K562 treated with DMSO at 1 percent for 12 hours (cell line): ENCODE measurements around the gene LPCAT1. TPM values are rescaled to one million over a fixed set of nuclear protein-coding genes. Genes with fewer than 3 reads are reported as not detected.

ENCODE experiments used
- total RNA-seq: library from RNA; unstranded; fragments of 300-600 nt; gene quantifications from 2 replicates; pipeline ENCODE4 v1.2.3, GENCODE V29; 2022; ENCODE audit not compliant: insufficient read depth

The LPCAT1 gene
- total RNA-seq: 9.1 and 24.7 TPM in 2 replicates

DNA sequence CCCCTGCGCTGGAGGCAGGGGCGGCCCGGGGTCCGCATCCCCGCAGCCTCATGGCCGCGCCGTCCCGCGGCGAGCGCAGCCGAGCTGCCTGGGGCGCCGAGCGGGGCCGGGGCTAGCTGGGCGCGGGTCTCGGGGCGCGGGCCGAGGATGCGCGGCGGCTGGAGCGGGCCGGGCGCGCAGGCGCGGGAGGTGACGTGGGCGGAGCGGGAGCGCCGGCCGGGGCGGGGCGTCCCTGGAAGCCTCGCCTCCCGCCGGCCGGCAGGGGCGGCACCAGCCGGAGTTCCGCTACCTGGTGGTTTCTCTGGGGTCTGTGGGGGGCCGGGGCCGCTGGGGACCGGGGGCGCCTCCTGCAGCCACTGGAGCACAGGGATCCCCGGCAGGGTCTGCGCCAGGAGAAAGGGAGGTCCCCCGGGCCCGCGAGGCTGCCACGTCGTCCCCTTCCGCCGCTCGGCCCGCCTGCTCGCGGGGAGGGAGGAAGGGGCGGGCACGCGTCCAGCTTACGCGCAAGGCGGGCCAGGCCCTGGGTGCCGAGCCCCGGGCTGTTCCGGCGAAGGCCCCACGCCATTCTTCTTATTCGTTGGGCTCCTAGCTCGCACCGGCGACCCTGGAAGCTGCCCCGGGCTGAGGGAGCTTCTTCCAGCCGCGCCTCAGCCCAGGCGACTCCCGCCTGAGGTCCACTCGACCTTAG lies at the start of gene LPCAT1:
Gene LPCAT1, minus strand, starts transcription at position 168 of the 688 bp plus-strand sequence. Its CDS starts 116 bp downstream, at position 52.

GRCh38 chr5:1445313-1445688 lies 78.5 kb downstream of the LPCAT1 start, which contains the start of gene SLC6A3:
Gene SLC6A3 (minus strand): TSS chr5:1445440. CDS start chr5:1443197, 2,243 bp downstream.

Other genes with a start within 250 kb of the LPCAT1 start
- not detected in 2 replicates for gene TERT, start 228.9 kb downstream of the LPCAT1 start, total RNA-seq
- 97.9 and 142 TPM in 2 replicates for gene CLPTM1L, start 178.9 kb downstream of the LPCAT1 start, total RNA-seq
- gene SLC6A3, start 78.5 kb downstream of the LPCAT1 start, total RNA-seq: not detected in 2 replicates